ENCODE results near the gene BORA.
"Not testable (repeated sequence)": the region's sequence is repeated elsewhere in the genome, so short reads cannot be mapped to it uniquely, and the experiment has no call there.

BORA gene

DNA sequence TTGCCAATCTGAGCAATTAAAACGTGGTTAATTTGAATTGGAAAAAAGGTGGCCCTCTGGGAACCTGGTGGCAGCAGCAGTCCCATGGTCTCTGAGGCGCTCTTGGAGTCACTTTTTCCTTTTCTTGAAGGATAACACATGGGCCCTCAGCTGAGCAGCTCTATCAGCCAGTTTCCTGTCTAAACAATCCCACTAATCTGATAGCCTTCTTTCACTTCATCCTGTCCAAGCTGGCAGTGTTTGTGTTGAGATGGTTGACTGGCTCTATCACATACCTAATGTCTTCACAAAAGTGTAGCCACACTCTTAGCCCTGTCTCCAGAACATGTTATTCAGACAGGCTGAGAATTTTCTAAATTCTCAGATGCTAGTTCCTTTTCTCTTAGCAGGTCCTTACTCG lies 10.9 kb upstream of the BORA start:
- TF ChIP-seq, protein P1, sequence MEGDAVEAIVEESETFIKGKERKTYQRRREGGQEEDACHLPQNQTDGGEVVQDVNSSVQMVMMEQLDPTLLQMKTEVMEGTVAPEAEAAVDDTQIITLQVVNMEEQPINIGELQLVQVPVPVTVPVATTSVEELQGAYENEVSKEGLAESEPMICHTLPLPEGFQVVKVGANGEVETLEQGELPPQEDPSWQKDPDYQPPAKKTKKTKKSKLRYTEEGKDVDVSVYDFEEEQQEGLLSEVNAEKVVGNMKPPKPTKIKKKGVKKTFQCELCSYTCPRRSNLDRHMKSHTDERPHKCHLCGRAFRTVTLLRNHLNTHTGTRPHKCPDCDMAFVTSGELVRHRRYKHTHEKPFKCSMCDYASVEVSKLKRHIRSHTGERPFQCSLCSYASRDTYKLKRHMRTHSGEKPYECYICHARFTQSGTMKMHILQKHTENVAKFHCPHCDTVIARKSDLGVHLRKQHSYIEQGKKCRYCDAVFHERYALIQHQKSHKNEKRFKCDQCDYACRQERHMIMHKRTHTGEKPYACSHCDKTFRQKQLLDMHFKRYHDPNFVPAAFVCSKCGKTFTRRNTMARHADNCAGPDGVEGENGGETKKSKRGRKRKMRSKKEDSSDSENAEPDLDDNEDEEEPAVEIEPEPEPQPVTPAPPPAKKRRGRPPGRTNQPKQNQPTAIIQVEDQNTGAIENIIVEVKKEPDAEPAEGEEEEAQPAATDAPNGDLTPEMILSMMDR (IDR thresholded peaks at IDR 0.05; ENCODE audit: low read depth, low read length) = no peak
- Histone ChIP-seq H3K4me3 (ENCODE audit: low read depth, low read length) (no peak overlapping the region), H3K9me3 (no peaks in the 10 kb centered on the region), H3K27me3 (no peaks in the 10 kb centered on the region), H3K36me3 (peaks cover 66% of the 10 kb centered on the region), H3K4me1 (no peaks in the 10 kb centered on the region)
- no peak for DNase-seq

DNA sequence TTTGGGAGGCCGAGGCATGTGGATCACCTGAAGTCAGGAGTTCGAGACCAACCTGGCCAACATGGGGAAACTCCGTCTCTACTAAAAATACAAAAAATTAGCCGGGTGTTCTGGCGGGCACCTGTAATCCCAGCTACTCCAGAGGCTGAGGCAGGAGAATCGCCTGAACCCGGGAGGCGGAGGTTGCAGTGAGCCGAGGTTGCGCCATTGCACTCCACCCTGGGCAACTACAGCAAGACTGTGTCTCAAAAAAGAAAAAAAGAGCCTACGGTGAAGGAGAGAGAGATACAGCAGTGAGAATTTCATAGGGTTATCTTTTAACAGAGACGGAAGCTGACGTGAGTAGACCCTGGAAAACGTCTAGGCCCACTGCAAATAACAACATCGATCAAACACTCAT lies 1.5 kb upstream of the BORA start:
- H3K4me1 ChIP-seq, DNase-seq, H3K27me3 ChIP-seq, H3K9me3 ChIP-seq, H3K36me3 ChIP-seq: not testable (repeated sequence)
- H3K4me3 ChIP-seq (ENCODE audit: low read depth, low read length) = peak overlapping the region; percentile 84

DNA sequence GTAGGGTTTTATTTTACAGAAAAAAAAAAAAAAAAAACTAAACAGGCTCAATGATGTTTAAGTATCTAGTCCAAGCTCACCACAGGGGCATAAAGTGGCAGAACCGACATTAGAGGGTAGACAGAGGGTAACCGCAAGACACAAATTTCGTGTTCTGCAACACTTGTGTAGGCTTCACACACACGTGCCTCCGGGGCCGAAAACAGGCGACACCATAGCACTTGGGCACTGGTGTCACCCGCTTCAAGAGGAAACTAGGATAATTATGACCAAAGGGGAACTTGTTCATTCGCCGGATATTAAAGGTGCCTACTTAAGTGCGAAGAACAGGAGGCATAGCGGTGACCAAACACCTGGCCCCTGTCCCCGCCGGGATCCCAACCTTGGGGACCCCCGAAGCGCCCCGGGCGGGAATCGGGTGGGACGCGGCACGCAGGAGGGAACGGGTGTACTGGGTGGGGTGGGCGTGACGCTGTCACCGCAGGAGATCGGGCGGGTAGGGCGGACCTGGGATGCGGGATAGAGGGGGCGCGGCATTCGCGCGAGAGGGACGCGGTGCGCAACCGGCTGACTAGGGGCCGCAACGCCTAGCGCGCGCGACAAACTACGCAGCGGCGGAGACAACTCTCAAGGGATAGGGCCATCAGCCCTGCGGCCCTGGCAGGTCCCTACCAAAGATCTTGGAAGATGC lies 852 bp upstream of the BORA start:
- Histone ChIP-seq H3K27me3 (no peaks in the 10 kb centered on the region), H3K4me1 (no peaks in the 10 kb centered on the region), H3K9me3 (no peaks in the 10 kb centered on the region), H3K4me3 (ENCODE audit: low read depth, low read length) (peak overlapping the region; percentile 84), H3K36me3 (no peaks in the 10 kb centered on the region; the same call in 1 of the 2 replicates)
- peak; percentile 69 for DNase-seq
- TF ChIP-seq, protein P1 (IDR thresholded peaks at IDR 0.05; ENCODE audit: low read depth, low read length) = no peak

DNA sequence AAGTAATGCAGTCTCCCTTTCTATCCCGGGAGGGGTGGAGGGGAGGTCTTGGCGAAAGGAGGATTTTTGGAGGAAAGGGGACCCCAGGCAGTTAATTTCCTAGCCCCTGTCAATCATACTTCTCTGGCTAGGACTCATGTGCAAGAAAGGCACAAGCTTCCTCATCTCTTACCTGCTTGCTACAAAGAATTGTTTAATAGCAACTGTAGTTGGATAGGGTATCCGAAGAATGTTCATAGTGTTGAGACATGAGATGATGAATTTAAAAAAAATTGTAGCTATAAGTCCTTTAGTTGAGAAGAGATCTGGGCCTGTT lies 525 bp downstream of the BORA start:
- Histone ChIP-seq H3K4me1 (no peaks in the 10 kb centered on the region), H3K9me3 (no peaks in the 10 kb centered on the region), H3K27me3 (no peaks in the 10 kb centered on the region), H3K36me3 (peaks cover 2% of the 10 kb centered on the region), H3K4me3 (ENCODE audit: low read depth, low read length) (peak overlapping the region; percentile 84)
- TF ChIP-seq, protein P1 (IDR thresholded peaks at IDR 0.05; ENCODE audit: low read depth, low read length) = no peak
- no peak for DNase-seq

DNA sequence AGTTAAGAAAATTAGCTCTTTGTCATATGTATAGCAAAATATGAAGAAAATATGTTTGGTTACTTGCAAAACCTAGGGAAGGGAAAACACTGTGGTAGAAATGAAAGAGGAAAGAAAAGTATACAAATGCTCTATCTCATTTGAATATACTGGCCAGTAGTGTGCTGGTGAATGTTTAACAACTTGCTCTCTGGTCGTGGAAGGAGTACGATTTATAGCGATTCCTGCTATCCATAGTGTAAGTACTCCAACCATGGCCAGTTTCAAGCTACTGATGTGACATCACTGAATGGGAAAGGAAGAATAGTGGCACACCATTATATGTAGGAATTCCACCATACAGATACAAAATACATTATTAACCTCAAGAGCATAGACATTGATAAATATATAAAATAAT lies 9.3 kb downstream of the BORA start:
- Histone ChIP-seq H3K27me3 (no peaks in the 10 kb centered on the region), H3K4me1 (no peaks in the 10 kb centered on the region), H3K36me3 (peaks cover 20% of the 10 kb centered on the region), H3K9me3 (no peaks in the 10 kb centered on the region), H3K4me3 (ENCODE audit: low read depth, low read length) (no peak overlapping the region)
- DNase-seq = no peak
- TF ChIP-seq, protein P1 (IDR thresholded peaks at IDR 0.05; ENCODE audit: low read depth, low read length) = no peak

DNA sequence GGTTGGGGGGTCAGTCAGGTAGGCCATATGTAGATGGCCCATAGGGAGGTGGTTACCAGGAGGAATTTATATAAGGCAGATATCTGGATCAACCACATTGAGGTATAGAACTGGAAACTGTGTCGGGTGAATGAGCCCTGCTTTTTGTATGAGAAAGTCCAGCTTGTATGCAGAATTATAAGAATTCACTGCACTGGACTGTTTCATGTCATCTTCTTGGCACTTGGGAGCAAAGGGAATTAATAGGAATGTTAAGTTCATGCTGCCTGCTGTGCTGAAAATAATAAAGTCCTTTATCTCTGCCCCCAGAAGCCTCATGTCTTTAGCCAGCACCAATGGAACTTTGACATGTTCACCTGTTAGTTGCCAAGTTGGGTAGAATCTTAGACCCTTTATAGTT lies 12.3 kb downstream of the BORA start:
- TF ChIP-seq, protein P1 (IDR thresholded peaks at IDR 0.05; ENCODE audit: low read depth, low read length) = no peak
- no peaks in the 10 kb centered on the region for H3K4me1 ChIP-seq
- no peaks in the 10 kb centered on the region for H3K9me3 ChIP-seq
- H3K36me3 ChIP-seq = peaks cover 12% of the 10 kb centered on the region
- no peak for DNase-seq
- no peaks in the 10 kb centered on the region for H3K27me3 ChIP-seq
- no peak overlapping the region for H3K4me3 ChIP-seq (ENCODE audit: low read depth, low read length)

DNA sequence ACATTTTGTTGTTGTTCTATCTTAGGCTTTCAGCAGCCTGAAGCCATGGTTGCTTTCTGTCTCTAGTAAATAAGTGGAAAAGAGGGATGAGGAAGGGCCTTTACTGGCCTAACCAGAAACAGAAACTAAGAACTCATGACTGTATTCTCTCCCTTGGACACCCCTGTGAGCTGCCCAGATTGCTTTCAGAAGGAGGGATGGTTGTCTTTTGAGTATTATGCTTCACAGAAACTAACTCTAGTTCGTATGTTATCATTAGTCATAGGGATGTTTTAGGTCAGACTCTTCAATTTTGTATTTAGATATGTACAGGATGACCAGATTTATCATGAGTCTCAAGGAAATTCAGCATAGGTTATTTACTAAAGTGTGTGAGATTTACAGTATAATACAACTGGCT lies 17.5 kb downstream of the BORA start:
- DNase-seq = no peak
- Histone ChIP-seq H3K36me3 (peaks cover 33% of the 10 kb centered on the region), H3K4me3 (ENCODE audit: low read depth, low read length) (no peak overlapping the region), H3K9me3 (no peaks in the 10 kb centered on the region), H3K27me3 (no peaks in the 10 kb centered on the region), H3K4me1 (no peaks in the 10 kb centered on the region)
- TF ChIP-seq, protein P1 (IDR thresholded peaks at IDR 0.05; ENCODE audit: low read depth, low read length) = no peak
